ENCODE results near the gene NEK6.

Gene NEK6

DNA sequence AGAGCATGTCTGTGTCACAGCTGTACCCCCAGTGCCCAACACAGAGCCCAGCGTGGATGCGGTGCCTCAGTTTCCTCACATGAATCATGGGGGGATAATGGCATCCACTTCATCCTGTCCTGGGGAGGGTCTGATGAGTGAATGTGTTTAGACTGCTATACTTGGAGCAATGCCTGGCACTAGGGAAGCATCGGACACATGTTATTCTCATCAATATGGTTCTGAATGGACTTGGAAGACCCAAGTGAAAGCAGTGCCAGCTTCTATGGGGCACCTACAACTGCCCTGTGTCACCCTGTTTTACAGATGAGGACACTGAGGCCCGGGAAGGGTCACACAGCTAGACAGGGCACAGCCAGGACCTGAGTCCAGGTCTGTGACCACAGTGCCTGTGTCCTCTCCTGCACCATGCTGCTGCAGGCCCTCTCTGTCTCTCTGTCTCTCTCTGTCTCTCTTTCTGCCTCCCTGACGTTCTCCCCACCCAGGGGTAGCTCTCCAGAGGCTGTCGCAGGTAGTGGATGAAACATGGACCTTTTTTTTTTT is 42.3 kb upstream of the NEK6 start:
- Histone ChIP-seq H3K4me1 (peaks cover 96% of the 10 kb centered on the region), H4K20me1 (no peaks in the 10 kb centered on the region), H3K9ac (peak overlapping the region; percentile 95), H3K4me3 (no peak overlapping the region), H3K27me3 (no peaks in the 10 kb centered on the region), H3K27ac (peak overlapping the region; percentile 99), H3K4me2 (peak overlapping the region; percentile 93), H3K36me3 (no peaks in the 10 kb centered on the region), H3K9me3 (no peaks in the 10 kb centered on the region)
- no peak for TF ChIP-seq Cebpa-rat (IDR thresholded peaks at IDR 0.05)

DNA sequence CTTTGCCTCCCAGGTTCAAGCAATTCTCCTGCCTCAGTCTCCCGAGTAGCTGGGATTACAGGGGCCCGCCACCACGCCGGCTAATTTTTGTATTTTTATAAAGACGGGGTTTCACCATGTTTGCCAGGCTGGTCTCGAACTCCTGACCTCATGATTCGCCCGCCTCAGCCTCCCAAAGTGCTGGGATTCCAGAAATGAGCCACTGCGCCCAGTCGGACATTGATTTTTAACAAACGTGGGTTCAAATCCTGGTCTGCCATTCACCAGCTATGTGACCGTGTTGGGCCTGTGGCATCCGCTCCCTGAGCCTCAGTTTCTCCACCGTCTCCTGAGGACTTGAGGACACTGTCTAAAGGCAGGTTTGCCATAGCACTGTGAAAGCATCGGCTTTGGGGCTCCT is 41.8 kb upstream of the NEK6 start:
- TF ChIP-seq Cebpa-rat (IDR thresholded peaks at IDR 0.05): no peak
- Histone ChIP-seq H3K27me3 (no peaks in the 10 kb centered on the region), H3K9ac (peak overlapping the region; percentile 95), H3K36me3 (no peaks in the 10 kb centered on the region), H3K9me3 (no peaks in the 10 kb centered on the region), H3K4me3 (peak overlapping the region; percentile 51), H3K27ac (peak overlapping the region; percentile 99), H4K20me1 (no peaks in the 10 kb centered on the region), H3K4me1 (peaks cover 98% of the 10 kb centered on the region), H3K4me2 (peak overlapping the region; percentile 93)

DNA sequence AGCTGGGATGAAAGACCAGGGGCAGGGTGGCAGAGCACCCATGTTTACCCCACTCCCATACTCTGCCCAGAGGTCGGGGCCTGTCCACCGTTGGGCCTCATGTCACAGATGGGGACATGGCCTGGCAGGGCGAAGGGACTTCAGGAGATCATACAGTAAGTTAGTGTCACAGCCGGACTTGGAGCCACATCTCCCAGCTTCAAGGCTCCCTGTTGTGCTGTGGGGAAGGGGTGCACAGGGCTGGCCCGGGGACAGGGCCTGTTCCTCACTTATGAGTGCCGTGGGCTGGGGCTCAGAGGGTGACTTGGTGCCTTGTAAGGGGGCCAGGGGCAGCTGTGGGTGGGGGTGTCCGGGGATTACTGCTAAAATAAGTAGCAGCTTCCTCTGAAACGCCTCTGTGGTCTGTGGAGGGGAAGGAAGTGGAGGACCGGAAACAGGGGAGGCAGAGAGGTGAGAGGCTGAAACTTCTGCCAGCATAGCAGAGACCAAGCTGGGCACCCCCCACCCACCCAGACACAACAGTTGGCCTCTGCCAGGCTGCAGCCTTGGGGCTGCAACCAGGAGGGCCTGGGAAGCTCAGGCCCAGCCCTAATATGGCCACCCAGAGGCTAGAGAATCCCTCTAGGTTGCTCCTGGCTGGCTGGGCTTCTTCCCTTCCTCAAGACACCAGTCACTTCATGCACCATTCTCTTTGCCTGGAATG is 41.1 kb upstream of the NEK6 start:
- H3K9ac ChIP-seq: peak overlapping the region; percentile 95
- peaks cover 98% of the 10 kb centered on the region for H3K4me1 ChIP-seq

DNA sequence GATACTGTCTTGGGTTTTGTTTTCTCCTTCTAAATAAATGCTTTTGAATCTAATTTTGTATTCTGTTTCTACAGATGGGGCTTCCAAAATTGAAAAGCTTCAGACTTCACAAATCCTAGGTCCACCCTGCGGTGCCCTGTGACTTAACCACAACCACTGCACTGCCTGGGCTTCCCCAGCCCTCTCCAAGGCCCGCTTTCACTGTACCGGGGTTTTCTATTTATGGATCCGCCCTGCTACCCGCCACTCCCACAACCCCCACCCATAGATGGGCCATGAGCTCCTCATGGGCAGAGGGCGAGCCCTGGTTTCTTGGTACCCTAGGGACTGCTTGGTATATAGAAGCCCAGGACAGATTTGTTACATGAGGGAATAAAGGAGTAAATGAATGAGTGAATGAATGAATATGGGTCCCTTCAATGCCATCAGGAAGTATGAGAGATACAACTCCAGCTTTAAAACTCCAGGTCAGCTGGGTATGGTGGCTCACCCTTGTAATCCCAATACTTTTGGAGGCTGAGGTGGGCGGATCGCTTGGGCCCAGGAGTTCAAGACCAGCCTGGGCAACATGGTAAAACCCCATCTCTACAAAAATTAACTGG is 39.8 kb upstream of the NEK6 start:
- Histone ChIP-seq H3K9ac (peak overlapping the region; percentile 95), H3K36me3 (no peaks in the 10 kb centered on the region), H3K27ac (peak overlapping the region; percentile 99), H4K20me1 (no peaks in the 10 kb centered on the region), H3K4me1 (peaks cover 98% of the 10 kb centered on the region), H3K4me2 (peak overlapping the region; percentile 93), H3K4me3 (peak overlapping the region; percentile 51), H3K9me3 (no peaks in the 10 kb centered on the region), H3K27me3 (no peaks in the 10 kb centered on the region)
- no peak for TF ChIP-seq Cebpa-rat (IDR thresholded peaks at IDR 0.05)

More for the DNA sequence above, 41.1 kb upstream of the NEK6 start:
- H3K36me3 ChIP-seq: no peaks in the 10 kb centered on the region
- no peaks in the 10 kb centered on the region for H3K9me3 ChIP-seq
- peak overlapping the region; percentile 99 for H3K27ac ChIP-seq
- H3K27me3 ChIP-seq: no peaks in the 10 kb centered on the region
- H4K20me1 ChIP-seq: no peaks in the 10 kb centered on the region
- TF ChIP-seq Cebpa-rat (IDR thresholded peaks at IDR 0.05): no peak
- peak overlapping the region; percentile 93 for H3K4me2 ChIP-seq
- H3K4me3 ChIP-seq: peak overlapping the region; percentile 51

DNA sequence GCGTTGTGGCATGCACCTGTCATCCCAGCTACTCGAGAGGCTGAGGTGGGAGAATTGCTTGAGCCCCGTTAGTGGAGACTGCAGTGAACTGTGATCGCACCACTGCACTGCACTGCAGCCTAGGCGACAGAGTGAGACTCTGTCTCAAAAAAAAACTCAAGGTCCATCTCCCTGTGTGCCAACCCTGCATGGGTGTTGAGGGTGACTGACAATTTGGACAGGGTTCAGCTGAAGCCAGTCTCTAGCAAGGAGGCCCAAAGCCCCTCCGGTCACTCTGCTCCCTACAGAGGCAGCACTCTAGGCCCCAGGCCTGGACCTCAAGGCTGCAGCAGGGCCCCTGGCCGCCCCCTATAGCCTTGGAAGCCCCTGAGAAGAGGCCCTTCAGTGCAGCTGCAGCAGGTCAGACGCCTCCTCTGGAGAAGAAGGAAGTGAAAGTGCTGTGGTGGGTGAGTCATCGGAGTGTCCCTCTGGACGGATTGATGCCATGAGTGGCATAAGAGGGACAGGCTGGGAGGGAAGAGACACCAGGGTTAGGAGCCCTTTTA is 39.2 kb upstream of the NEK6 start:
- Histone ChIP-seq H4K20me1 (no peaks in the 10 kb centered on the region), H3K36me3 (no peaks in the 10 kb centered on the region), H3K4me2 (peak overlapping the region; percentile 93), H3K4me3 (peak overlapping the region; percentile 51), H3K9ac (peak overlapping the region; percentile 95), H3K27me3 (no peaks in the 10 kb centered on the region), H3K4me1 (peaks cover 98% of the 10 kb centered on the region), H3K27ac (peak overlapping the region; percentile 99), H3K9me3 (no peaks in the 10 kb centered on the region)
- TF ChIP-seq Cebpa-rat (IDR thresholded peaks at IDR 0.05): no peak

DNA sequence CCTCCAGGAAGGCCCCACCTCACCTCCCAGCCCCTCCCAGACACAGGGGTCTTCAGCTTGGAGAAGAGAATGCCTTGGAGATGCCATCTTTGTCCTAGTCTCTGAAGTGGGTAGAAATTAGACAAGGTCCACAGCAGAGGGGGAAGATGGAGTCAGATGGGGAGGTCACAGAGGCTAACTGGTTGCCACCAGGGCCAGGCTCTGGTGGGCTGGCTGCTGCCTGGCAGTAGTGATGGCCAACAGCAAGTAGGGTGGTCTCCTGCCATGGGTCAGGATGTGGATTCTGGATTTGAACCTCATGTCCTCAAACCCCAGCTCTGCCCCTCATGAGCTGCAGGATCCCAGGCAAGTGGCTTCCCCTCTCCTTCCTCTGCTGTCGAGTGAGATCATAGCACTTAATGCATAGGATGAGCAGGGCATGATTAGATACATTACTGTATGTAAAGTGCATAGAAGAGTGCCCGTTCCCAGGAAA is 38.7 kb upstream of the NEK6 start:
- TF ChIP-seq Cebpa-rat (IDR thresholded peaks at IDR 0.05): no peak
- no peak overlapping the region for H3K4me3 ChIP-seq
- peak overlapping the region; percentile 99 for H3K27ac ChIP-seq
- H3K4me1 ChIP-seq: peaks cover 98% of the 10 kb centered on the region
- no peaks in the 10 kb centered on the region for H3K27me3 ChIP-seq
- no peaks in the 10 kb centered on the region for H3K36me3 ChIP-seq
- H3K9ac ChIP-seq: peak overlapping the region; percentile 95
- H4K20me1 ChIP-seq: no peaks in the 10 kb centered on the region
- peak overlapping the region; percentile 93 for H3K4me2 ChIP-seq
- no peaks in the 10 kb centered on the region for H3K9me3 ChIP-seq

DNA sequence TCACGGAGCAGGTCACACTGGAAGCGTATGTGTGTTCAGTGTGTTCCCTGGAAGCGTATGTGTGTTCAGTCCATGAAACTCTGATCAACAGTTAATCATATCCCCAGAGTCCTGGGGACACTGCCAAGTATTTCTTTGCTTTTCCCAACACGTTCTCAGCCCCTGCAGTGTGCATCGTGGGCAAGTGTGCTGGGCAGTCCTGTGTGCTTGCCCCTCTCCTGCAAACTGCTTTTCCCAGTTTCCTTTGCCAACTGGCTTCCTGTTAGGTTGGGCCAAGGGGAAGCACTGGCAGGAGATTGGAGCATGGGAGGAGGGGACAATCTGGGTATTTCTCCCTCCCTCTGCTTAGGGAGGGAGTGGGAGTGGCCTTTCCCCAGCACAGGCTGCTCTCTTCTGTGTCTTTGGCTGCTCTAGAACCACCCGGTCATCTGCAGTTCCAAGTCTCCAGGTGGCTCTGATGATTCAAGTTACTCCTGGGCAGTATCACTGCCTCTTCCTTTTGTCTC is 36.8 kb upstream of the NEK6 start:
- H3K9ac ChIP-seq: peak overlapping the region; percentile 8; the same call in 1 of the 2 replicates
- H3K27ac ChIP-seq: peak overlapping the region; percentile 99
- H4K20me1 ChIP-seq: no peaks in the 10 kb centered on the region
- no peaks in the 10 kb centered on the region for H3K9me3 ChIP-seq
- H3K36me3 ChIP-seq: no peaks in the 10 kb centered on the region
- no peak for TF ChIP-seq Cebpa-rat (IDR thresholded peaks at IDR 0.05)
- H3K4me1 ChIP-seq: peaks cover 94% of the 10 kb centered on the region
- no peak overlapping the region for H3K4me3 ChIP-seq
- no peaks in the 10 kb centered on the region for H3K27me3 ChIP-seq
- peak overlapping the region; percentile 93 for H3K4me2 ChIP-seq

DNA sequence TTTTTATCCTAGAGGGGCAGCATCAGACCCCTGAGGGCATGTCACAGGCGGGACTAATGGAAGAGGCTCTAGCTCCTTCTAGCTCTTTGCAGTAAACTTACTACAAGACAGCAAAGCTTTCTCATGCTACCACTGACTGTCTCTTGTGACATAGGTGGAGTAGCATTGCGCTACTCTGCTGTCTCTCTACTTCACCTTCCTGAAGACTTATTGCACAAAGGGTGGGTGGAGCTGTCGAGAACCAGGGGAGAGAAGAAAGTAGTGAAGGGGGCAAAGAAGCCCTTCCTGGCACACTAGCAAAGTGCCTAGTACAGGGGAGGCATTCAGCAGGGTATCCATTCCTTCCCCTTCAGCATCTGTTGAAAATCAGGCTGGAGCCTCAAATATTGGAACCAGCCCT is 36.1 kb upstream of the NEK6 start:
- no peak for TF ChIP-seq Cebpa-rat (IDR thresholded peaks at IDR 0.05)
- no peaks in the 10 kb centered on the region for H4K20me1 ChIP-seq
- no peak overlapping the region for H3K4me3 ChIP-seq
- peak overlapping the region; percentile 99 for H3K27ac ChIP-seq
- H3K36me3 ChIP-seq: no peaks in the 10 kb centered on the region
- peaks cover 88% of the 10 kb centered on the region for H3K4me1 ChIP-seq
- H3K9me3 ChIP-seq: no peaks in the 10 kb centered on the region
- H3K9ac ChIP-seq: no peak overlapping the region
- no peaks in the 10 kb centered on the region for H3K27me3 ChIP-seq
- H3K4me2 ChIP-seq: peak overlapping the region; percentile 93

DNA sequence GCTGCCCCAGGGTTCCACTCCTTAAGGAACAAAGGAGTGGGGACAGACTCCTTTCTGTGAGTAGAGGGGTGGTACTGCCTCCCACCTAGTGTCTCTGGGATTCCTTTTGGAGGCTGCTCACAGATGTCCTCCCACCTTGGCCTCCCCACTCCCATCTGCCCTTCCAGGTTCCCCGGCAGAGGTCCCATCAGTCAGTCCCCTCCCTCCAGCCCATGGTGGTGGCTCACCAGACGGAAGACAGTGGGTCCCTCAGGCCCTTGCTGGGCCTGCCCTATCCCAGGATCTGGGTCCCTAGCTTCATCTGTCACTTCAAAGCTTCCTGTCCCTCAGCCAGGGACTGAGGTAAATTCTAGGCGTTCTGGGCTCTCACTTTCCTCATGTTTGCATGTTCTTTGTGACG is 35.6 kb upstream of the NEK6 start:
- Histone ChIP-seq H3K9ac (no peak overlapping the region), H3K36me3 (no peaks in the 10 kb centered on the region), H3K4me3 (no peak overlapping the region), H3K27ac (peak overlapping the region; percentile 99), H3K9me3 (no peaks in the 10 kb centered on the region), H4K20me1 (no peaks in the 10 kb centered on the region), H3K4me1 (peaks cover 85% of the 10 kb centered on the region), H3K27me3 (no peaks in the 10 kb centered on the region), H3K4me2 (peak overlapping the region; percentile 93)
- no peak for TF ChIP-seq Cebpa-rat (IDR thresholded peaks at IDR 0.05)
